Muscle of back (tissue), 13 donors: ENCODE results near the gene DDA1. TPM values are rescaled to one million over a fixed set of nuclear protein-coding genes. Genes with fewer than 3 reads are reported as not detected.
"Not testable (repeated sequence)": the region's sequence is repeated elsewhere in the genome, so short reads cannot be mapped to it uniquely, and the experiment has no call there.

Experiments used
- DNase-seq, 3 donors: peaks; one replicate each; pipeline versions ENCODE4 v3.0.0 to v3.0.0-alpha.2; 2013
- long read RNA-seq, 9 donors: transcript quantifications; one replicate each; lab custom pipeline, GENCODE V29; 2026
- polyA plus RNA-seq, 10 donors: library from polyadenylated mRNA; unstranded; fragments of 120-200 nt; gene quantifications; one replicate each; pipeline ENCODE4 v1.2.1, GENCODE V29; 2013; ENCODE audit not compliant: insufficient read length in 10 of 10

The DDA1 gene
- polyA plus RNA-seq: 10 to 100 TPM; 24.3 to 39.7 (median 31.3) TPM
- long read RNA-seq, donor 1, full-length matches to known transcripts: 19 of 19 reads
- long read RNA-seq, donor 1, partial matches to known transcripts: 0 of 19 reads
- long read RNA-seq, donor 1, other reads (novel, unspliced or antisense): 0 of 19 reads
- long read RNA-seq, donor 2, full-length matches to known transcripts: 22 of 31 reads
- long read RNA-seq, donor 2, partial matches to known transcripts: 9 of 31 reads
- long read RNA-seq, donor 2, other reads (novel, unspliced or antisense): 0 of 31 reads
- long read RNA-seq, donor 3: 0 reads
- long read RNA-seq, donor 4, full-length matches to known transcripts: 10 of 10 reads
- long read RNA-seq, donor 4, partial matches to known transcripts: 0 of 10 reads
- long read RNA-seq, donor 4, other reads (novel, unspliced or antisense): 0 of 10 reads
- long read RNA-seq, donor 5, full-length matches to known transcripts: 23 of 47 reads
- long read RNA-seq, donor 5, partial matches to known transcripts: 24 of 47 reads
- long read RNA-seq, donor 5, other reads (novel, unspliced or antisense): 0 of 47 reads
- long read RNA-seq, donor 6, full-length matches to known transcripts: 21 of 21 reads
- long read RNA-seq, donor 6, partial matches to known transcripts: 0 of 21 reads
- long read RNA-seq, donor 6, other reads (novel, unspliced or antisense): 0 of 21 reads
- long read RNA-seq, donor 7, full-length matches to known transcripts: 12 of 12 reads
- long read RNA-seq, donor 7, partial matches to known transcripts: 0 of 12 reads
- long read RNA-seq, donor 7, other reads (novel, unspliced or antisense): 0 of 12 reads
- long read RNA-seq, donor 8, full-length matches to known transcripts: 14 of 14 reads
- long read RNA-seq, donor 8, partial matches to known transcripts: 0 of 14 reads
- long read RNA-seq, donor 8, other reads (novel, unspliced or antisense): 0 of 14 reads
- long read RNA-seq, donor 9, full-length matches to known transcripts: 4 of 4 reads
- long read RNA-seq, donor 9, partial matches to known transcripts: 0 of 4 reads
- long read RNA-seq, donor 9, other reads (novel, unspliced or antisense): 0 of 4 reads

GRCh38 chr19:17309198-17309964 is at the start of gene DDA1:
TSS of gene DDA1 (plus strand) at chr19:17309563. CDS start at chr19:17309655, 92 bp downstream.
- peak; percentile 99 to 100 (median 100) for DNase-seq

- no peak for DNase-seq
These were observed 49.4 kb upstream of the DDA1 start for GRCh38 chr19:17259934-17260333.

GRCh38 chr19:17260842-17261325 is 48.5 kb upstream of the DDA1 start:
- DNase-seq: peak in 2 of 3 donors; percentile 56 to 63

- DNase-seq: no peak
These were observed 46.8 kb upstream of the DDA1 start for GRCh38 chr19:17262557-17262956.

GRCh38 chr19:17263712-17264640 is 45.4 kb upstream of the DDA1 start:
- no peak for DNase-seq

- peak in 1 of 3 donors; percentile 48 for DNase-seq
These were observed 44.8 kb upstream of the DDA1 start, which contains the start of gene USHBP1 for GRCh38 chr19:17264641-17264979. TSS of gene USHBP1 (minus strand) at chr19:17264745. CDS start at chr19:17264299, 446 bp downstream.

GRCh38 chr19:17266026-17266425 is 43.3 kb upstream of the DDA1 start:
- DNase-seq: no peak

- no peak for DNase-seq
These were observed 42.8 kb upstream of the DDA1 start for GRCh38 chr19:17266589-17266974.

- DNase-seq: peak; percentile 97 to 99 (median 99)
These were observed 42.2 kb upstream of the DDA1 start, which contains the start of gene BABAM1 for GRCh38 chr19:17266975-17267788. TSS of gene BABAM1 (plus strand) at chr19:17267443. CDS start at chr19:17268807, 1,364 bp downstream.

GRCh38 chr19:17268754-17269153 is 40.6 kb upstream of the DDA1 start:
- no peak for DNase-seq

- DNase-seq: not testable (repeated sequence)
These were observed 34.5 kb upstream of the DDA1 start for GRCh38 chr19:17274892-17275291.

GRCh38 chr19:17275441-17276175 is 33.8 kb upstream of the DDA1 start:
- no peak for DNase-seq

- DNase-seq: no peak
These were observed 29.9 kb upstream of the DDA1 start for GRCh38 chr19:17279436-17279835.

- peak in 1 of 3 donors; percentile 72 for DNase-seq
These were observed 27.7 kb upstream of the DDA1 start, which contains the start of gene ANKLE1 for GRCh38 chr19:17281391-17282304. TSS of gene ANKLE1 (plus strand) at chr19:17281901. CDS start at chr19:17281921, 20 bp downstream.

- peak; percentile 57 to 90 (median 82) for DNase-seq
These were observed 26.8 kb upstream of the DDA1 start for GRCh38 chr19:17282488-17283125.

- DNase-seq: no peak
These were observed 25.8 kb upstream of the DDA1 start for GRCh38 chr19:17283504-17283996.
